GM19023 (cell line): ENCODE results near the gene TRPM5.
"Not testable (repeated sequence)": the region's sequence is repeated elsewhere in the genome, so short reads cannot be mapped to it uniquely, and the experiment has no call there.

Experiments used
- ATAC-seq: cut with Tn5 transposase; IDR thresholded peaks from one replicate; pipeline ENCODE4 v1.9.1; 2021; ENCODE audit warnings: mild to moderate bottlenecking, moderate library complexity; ENCODE audit not compliant: unreplicated experiment

Gene TRPM5, protein sequence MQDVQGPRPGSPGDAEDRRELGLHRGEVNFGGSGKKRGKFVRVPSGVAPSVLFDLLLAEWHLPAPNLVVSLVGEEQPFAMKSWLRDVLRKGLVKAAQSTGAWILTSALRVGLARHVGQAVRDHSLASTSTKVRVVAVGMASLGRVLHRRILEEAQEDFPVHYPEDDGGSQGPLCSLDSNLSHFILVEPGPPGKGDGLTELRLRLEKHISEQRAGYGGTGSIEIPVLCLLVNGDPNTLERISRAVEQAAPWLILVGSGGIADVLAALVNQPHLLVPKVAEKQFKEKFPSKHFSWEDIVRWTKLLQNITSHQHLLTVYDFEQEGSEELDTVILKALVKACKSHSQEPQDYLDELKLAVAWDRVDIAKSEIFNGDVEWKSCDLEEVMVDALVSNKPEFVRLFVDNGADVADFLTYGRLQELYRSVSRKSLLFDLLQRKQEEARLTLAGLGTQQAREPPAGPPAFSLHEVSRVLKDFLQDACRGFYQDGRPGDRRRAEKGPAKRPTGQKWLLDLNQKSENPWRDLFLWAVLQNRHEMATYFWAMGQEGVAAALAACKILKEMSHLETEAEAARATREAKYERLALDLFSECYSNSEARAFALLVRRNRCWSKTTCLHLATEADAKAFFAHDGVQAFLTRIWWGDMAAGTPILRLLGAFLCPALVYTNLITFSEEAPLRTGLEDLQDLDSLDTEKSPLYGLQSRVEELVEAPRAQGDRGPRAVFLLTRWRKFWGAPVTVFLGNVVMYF (N-terminal part only)

DNA sequence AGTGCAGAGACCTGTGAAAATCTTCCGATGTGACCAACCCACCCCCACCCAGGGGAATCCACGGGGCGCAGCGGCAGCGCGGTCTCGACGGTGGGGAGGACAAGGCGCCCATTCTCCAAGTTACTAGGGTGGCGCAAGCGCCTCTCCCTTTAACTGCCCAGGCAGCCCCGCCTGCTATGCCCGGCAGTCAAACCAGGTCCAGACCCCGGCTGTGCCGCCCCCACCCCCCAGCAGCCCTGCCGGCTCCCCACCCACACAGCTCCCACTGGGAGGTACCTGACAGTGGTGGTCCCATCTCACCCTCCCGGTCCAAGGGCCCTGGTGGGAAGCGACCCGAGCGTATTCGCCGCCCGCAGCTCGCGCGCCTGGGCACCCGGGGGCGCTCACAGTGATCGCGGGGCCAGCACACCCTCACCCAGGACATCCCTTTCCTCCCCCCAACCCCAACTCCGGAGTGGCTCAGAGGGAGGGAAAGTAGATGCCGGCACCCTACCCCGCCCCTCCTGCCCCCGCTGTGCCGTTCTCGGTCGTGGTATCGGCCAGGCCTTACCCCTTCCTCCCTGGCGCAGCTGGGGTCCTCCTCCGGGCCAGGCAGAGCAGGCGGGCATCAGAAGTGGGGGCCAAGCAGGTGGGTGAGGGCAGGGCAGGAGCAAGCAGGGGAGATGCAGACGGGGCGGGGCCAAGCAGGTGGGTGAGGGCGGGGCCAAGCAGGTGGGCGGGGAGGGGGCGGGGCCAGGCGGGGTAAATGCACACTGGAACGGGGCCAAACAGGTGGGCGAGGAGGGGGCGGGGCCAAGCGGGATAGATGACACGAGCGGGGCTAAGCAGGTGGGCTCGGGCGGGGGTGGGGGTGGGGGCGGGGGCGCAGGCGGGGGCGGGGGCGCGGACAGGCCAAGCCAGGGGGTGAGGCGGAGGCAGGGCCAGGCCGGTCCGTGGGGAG is at the start of gene TRPM5:
Gene TRPM5, minus strand, starts transcription at position 634 of the 940 bp plus-strand sequence. CDS start 21,478 bp downstream, outside the sequence.
- no peak for ATAC-seq

DNA sequence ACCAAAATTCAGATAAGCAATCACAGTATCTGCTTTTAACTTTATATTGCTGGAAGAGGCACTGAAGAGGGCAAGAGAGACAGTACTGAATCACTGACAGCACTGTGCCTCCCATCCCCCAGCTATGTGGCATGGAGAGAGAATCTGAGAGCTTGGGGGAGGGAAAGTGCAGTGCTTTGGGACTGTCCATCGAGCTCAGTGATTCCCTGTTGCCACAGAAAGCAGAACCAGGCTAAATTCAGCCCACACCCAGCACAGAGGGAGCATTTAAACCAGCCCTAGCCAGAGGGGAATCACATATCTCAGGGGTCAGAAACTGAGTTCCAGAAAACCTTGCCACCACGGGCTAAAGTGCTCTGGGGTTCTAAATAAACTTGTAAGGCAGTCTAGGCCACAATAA is 44.8 kb upstream of the TRPM5 start:
- no peak for ATAC-seq

DNA sequence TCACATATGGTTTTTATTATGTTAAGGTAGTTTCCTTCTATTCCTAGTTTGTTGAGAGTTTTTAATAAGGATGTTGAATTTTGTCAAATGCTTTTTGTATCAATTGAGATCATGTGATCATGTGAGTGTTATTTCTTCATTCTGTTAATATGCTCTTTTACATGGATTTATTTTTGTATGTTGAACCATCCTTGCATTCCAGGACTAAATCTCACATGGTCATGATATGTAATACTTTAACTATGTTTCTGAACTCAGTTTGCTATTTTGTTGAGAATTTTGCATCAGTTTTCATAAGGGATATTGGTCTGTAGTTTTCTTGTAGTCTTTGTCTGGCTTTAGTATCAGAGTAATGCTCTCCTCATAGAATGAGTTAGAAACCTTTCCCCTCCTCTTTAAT is 43.7 kb upstream of the TRPM5 start:
- ATAC-seq = no peak

DNA sequence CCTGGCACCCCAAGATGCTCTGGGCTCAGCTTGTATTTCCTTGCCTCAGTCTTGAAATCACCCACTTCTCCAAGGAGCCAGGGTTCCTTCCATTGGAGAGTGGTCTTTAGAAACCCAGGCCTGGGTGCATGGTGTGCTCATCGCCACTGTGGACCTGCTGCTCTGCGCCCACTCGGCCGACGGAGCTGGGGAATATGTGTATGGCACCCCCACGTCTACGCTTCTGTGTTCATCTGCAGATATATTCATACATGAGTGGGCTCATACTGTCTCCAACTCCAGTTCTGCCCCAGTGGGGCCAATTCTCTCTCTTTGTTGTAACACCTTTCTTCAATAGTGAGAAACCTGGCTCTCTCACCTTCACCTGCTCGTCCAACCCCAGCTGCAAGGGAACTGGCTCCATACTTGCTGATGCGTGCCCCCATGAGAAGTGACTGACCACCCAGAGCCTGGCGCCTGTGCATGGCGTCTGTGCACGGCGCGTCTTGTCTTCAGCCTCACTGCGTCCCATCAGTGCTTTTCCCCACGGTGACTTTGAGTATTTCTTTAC is 40.3 kb upstream of the TRPM5 start:
- ATAC-seq = no peak

DNA sequence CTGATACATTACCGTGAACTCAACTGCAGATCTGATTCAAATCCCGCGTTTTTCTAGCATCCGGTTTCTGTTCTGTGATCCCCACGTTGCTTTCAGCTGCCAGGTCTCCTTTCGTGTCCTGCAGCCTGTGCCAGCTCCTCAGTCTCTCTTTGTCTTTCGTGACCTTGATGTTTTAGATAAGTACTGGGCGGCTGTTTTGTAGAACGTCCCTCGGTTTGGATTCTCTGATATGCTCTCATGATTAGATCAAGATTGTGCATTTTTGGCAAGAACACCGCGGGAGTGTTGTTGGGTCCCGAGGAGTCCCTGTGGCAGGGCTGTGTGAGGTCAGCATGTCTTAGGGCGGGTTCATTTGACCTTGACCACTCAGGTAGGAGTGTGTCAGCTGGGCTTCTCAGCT is 39.1 kb upstream of the TRPM5 start:
- ATAC-seq = no peak

DNA sequence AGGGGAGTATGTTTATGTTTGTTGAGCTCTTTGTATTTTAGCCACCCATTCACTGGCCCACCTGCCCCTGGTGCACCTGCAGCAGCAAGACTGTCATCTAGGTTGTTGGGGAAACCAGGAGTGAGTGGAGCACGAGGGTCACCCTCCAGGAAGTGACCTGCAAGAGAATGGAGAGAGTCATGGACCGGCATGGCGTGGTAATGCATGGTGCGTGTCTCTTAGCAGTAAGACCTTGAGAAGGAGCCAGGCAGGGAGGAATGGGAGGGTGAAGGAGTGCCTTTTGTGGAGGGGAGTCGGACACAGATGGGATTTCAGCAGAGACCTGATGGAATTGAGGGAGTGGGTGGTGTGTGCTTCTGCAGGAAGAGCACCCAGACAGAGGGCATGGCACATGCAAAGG is 38.4 kb upstream of the TRPM5 start:
- ATAC-seq = no peak

DNA sequence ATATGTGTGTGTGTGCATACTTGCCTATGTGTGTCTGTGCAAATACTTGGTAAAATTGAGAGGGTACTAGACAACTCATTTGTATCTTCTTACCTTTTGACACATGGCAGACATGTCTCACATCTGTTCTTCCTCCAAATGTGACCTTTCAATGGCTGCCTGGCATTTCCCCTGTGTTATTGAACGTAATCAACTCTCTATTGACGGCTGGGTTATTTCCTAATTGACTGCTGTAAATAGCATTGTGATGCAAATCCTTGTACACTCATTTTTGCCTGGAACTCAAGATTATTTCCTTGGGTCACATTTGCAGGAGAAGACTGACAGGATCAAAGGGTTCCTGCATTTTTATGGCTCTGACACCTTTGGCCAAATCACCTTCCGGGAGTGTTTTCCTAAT is 37.9 kb upstream of the TRPM5 start:
- ATAC-seq = no peak

DNA sequence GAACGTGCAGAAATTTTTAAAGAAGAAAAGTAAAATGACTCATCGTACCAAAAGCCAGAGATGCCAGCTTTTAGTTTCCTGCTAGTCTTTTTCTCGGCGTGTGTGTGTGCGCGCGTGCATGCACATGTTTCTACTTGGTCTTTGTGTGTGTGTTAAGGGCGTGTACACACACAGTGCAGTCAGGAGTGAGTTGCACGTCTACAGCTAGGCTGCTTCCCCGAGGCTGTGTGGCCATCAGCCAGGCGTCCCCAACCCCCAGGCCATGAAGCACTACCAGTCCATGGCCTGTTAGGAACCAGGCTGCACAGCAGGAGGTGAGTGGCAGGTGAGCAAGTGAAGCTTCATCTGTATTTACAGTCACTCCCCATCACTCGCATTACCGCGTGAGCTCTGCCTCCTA is 36.9 kb upstream of the TRPM5 start:
- no peak for ATAC-seq

DNA sequence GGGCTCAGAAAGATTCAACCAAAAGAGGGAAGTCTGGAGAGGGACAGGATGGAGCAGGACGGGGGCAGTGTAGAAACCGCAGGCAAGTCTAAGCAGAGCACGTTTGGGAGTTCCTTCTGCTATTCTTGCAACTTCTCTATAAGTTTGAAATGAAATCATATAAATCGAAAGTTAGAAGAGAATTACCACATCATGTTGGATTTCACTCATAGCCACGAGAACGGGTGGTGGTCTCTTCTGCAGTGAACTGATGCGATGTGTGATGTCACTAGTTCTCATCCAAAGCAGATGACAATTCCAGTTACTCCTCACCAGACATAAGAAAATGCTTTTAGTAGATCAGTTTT is 36.5 kb upstream of the TRPM5 start:
- no peak for ATAC-seq

DNA sequence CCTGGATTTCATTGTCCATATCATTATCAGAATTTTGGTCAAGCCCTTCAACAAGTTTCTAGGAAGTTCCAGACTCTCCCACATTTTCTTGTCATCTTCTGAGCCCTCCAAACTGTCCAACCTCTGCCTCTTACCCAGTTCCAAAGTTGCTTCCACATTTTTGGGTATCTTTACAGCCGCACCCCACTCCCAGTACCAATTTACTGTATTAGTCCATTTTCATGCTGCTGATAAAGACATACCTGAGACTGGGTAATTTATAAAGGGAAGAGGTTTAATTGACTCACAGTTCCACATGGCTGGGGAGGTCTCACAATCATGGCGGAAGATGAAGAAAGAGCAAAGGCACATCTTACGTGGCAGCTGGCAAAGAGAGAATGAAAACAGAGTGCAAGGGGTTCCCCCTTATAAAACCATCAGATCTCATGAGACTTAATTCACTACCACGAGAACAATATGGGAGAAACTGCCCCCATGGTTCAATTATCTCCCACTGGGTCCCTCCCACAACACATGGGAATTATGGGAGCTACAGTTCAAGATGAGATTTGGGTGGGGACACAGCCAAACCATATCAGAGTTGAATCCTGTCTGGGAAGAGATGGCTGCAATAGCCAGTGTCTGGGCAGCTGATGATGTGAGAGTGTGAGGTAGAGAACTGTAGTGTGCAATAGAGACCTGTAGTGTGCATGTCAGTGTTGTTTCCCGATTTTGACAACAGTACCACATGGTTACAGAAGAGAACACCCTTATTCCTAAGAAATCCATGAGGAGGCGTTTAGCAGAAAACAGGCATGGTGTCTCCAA is 36.0 kb upstream of the TRPM5 start:
- not testable (repeated sequence) for ATAC-seq

DNA sequence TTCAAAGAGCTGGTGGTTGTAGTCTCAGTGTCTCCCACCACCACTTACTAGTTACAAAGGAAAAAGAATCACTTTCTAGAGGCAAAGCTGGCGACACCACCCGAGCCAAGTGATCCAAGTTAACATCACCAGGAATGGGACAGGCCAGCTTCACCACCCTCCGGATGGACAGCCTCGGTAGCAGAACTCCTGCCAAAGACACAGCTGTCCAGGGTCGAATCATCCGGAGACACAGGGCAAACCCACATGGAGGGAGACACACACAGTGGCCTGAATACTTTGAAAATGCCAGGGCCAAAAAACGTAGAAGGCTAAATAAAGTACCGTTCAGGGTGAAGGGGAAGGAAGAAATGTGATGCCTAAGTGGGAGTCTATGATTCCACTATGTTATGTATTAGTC is 33.6 kb upstream of the TRPM5 start:
- ATAC-seq = no peak

DNA sequence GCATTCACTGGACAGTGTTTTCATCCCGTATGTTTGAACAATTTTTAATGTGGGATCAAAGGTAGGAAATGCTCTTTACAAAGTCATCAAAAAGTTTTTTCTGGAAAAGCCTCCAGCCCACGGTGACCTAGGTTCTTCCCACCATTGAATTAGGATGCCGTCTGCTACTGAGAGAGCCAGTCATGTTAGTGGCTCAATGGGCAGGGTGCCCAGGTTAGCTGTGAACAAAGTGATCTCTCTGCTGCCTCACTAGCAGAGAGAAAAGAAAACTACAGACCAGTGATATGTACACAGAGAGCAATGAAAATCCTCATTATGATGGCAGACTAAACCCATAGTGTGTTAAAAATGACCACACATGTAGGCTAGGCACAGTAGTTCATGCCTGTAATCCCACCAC is 32.9 kb upstream of the TRPM5 start:
- ATAC-seq = no peak

DNA sequence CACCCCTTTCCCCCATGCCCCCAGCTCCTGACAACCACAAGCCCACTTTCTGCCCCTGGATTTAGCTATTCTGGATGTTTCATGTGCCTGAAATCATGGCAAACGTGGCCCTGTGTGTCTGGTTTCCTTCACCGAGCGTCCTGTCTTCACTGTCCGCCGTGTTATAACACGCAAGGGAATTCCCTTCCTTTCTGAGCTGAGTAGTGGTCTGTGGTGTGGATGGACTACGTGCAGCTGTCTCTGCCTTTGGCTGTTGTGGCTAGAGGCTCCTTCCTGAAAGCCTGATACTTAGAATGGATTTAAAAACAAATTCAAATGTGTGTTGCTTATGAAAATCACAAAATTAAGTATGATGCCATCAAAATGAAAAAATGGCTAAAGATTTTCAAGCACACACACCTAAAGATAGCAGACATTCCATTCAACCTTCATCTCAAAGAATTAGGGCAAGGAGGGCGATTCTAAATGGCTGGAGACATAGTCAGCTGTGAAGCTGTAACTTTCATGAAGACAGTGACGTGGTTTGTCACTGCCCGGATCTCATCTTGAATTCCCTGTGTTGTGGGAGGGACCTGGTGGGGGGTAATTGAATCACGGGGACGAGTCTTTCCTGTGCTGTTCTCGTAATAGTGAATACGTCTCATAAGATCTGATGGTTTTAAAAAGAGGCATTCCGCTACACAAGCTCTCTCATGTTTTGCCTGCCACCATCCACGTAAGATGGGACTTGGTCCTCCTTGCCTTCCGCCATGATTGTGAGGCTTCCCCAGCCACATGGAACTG is 31.0 kb upstream of the TRPM5 start:
- ATAC-seq = no peak

DNA sequence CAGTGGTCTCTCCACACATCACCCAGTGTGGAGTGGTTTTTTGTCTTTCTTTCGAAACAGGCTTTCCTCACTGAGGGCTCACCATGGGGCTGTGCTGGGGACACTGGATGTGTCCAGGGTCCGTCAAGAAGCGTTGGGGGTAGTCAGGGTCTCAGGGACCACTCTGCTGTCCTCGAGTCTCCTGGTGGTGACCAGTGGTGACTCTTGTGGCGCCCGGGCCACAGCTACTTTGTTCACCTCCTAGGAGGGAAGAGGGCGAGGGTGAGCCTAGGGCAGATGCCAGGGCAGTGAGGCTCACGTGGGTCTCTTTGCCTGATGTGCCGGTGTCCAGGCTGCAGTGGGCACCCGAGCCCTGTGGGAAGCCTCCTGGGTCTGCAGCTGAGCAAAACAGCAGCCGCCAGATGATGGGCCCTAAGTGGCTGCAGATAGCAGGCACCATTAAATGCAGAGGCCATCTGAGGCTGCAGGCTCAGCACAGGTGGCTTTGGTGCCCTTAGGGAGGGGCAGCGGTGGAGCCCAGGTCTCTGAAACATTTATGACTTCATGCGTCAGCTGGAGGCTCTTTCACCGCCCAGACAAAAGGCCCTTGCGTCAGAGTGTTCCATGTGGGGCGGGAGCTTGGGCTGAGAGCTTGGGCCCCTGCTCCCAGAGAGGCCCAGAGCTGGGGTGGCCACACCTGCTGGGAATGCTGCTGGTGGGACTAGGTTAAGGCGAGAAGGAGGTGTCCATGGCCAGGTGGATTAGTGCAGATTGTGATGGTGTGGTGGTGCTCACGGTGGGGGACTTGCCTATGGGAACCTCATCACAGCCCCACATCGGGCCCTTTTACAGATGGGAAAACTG is 30.0 kb upstream of the TRPM5 start:
- ATAC-seq = no peak

DNA sequence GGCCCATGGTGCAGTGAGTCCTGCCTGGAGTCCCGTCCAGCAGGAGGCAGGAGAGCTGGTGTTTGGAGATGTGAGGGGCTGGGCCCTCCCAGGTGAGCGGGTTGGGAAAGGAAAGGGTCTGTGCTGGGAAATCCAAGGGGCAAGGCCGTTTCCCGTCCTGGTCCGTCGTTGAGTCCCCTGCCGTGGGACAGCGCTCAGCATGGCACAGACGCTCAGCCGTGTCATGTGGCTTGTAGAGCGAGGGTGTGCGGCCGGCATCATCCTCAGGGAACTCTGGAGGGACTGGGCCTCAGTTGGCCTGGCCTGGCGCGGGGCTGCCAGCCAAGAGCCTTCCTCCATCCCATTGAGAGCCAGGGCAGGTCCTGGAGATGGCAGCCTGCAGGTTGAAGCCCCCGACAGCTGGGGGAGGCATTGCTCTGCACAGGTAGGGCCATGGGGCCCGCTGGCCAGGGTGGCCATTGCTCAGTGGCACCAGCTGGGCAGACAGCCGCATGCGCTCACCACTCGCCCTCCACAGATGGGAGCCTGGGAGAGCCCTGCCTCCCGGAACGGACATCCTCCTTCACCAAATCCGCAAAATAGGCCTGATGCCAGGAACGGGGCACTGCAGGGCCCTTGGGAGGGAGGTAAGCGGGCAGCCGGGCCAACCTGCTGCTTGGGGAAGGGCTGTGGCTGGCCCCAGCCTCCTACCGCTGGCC is 29.2 kb upstream of the TRPM5 start:
- ATAC-seq = no peak

DNA sequence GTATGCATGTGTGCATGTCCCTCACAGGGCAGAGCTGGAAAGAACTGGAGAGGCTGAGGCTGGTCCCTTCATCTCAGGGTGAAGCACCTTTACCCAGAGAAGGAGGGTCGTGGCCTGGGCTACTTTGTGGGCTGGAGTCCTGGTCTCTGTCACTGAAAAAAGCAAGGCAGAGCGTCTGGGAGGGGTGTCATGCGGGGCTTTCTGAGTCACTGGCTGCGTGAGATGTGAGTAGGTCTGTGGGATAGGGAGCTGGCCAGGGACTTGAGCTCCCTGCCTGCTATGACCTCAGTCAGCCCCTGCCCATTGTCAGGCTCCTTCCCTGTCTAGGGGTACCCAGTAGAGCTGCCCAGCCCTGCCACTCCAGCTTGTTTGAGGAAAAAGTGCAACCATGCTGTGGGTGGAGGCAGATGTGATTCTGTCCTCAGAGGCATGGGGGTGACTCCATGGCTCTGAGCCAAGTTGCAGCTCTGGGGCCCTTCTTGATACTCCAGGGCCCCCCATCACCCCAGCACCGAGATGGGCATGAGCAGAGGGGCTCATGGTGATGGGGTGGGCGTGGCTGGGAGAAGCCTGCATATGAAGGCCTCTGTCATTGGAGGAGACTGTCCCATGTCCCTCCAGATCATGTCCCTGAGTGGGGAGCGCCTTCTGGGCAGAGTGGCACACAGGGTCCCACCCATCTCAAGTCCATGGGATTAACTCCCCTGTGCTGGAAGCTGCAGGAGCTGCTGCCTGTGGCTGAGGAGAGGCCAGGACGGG is 28.3 kb upstream of the TRPM5 start:
- no peak for ATAC-seq

DNA sequence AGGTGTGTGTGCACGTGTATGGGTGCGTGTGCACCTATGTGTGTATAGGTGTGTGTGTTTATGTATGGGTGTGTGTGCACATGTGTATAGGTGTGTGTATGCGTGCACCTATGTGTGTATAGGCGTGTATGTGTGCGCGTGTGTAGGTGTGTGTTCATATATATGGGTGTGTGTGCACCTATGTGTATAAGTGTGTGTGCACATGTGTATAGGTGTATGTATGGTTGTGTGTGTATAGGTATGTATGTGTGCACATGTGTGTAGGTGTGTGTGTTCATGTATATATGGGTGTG is 27.4 kb upstream of the TRPM5 start:
- no peak for ATAC-seq
